Trophoblast cell (in vitro differentiated cells and primary cell): ENCODE data around the gene PNMA6F.

Experiments
- DNase-seq, 2 donors: peaks; one replicate each; pipeline ENCODE4 v3.0.0-alpha.2; 2016
- H2AFZ ChIP-seq: 2 replicates; pipeline ENCODE4 v1.6.1; 2013; ENCODE audit warnings: low read length, moderate library complexity, mild to moderate bottlenecking; ENCODE audit not compliant: insufficient read depth, poor library complexity
- H2AK5ac ChIP-seq: 2 replicates; pipeline ENCODE4 v1.6.1; 2013; ENCODE audit warnings: mild to moderate bottlenecking, low read length
- H2BK120ac ChIP-seq: 2 replicates; pipeline ENCODE4 v1.6.1; 2013; ENCODE audit warnings: low read length, mild to moderate bottlenecking, moderate library complexity; ENCODE audit not compliant: insufficient read depth, poor library complexity
- H2BK12ac ChIP-seq: 2 replicates; pipeline ENCODE4 v1.6.1; 2013; ENCODE audit warnings: mild to moderate bottlenecking, low read length, moderate library complexity
- H2BK5ac ChIP-seq: 2 replicates; pipeline ENCODE4 v1.6.1; 2013; ENCODE audit warnings: low read length, low read depth, moderate library complexity, mild to moderate bottlenecking; ENCODE audit not compliant: poor library complexity
- H3K14ac ChIP-seq: 2 replicates; pipeline ENCODE4 v1.6.1; 2013; ENCODE audit warnings: mild to moderate bottlenecking, low read length
- H3K18ac ChIP-seq: 2 replicates; pipeline ENCODE4 v1.6.1; 2013; ENCODE audit warnings: mild to moderate bottlenecking, low read length
- H3K23ac ChIP-seq: 2 replicates; pipeline ENCODE4 v1.6.1; 2013; ENCODE audit warnings: low read length
- H3K27ac ChIP-seq: 2 replicates; pipeline ENCODE4 v1.5.1; 2013; ENCODE audit warnings: low read depth, mild to moderate bottlenecking, inconsistent platforms, low read length, moderate library complexity
- H3K27me3 ChIP-seq: 2 replicates; pipeline ENCODE4 v1.6.1; 2013; ENCODE audit warnings: inconsistent platforms, mild to moderate bottlenecking, low read length, moderate library complexity; ENCODE audit not compliant: insufficient read depth
- H3K36me3 ChIP-seq, 2 experiments: 1 replicate in 1 of 2; 2 replicates in 1 of 2; pipeline ENCODE4 v1.6.1; 2013; ENCODE audit warnings: low read length in 2 of 2, mild to moderate bottlenecking in 2 of 2, moderate library complexity in 1 of 2; ENCODE audit not compliant: insufficient read depth in 2 of 2, control insufficient read depth in 1 of 2
- H3K4ac ChIP-seq: 2 replicates; pipeline ENCODE4 v1.6.1; 2013; ENCODE audit warnings: low read depth, mild to moderate bottlenecking, low read length, moderate library complexity
- H3K4me1 ChIP-seq, 2 experiments: 1 replicate in 1 of 2; 2 replicates in 1 of 2; pipeline ENCODE4 v1.6.1; 2013; ENCODE audit warnings: low read length in 2 of 2, mild to moderate bottlenecking in 2 of 2, moderate library complexity in 1 of 2; ENCODE audit not compliant: insufficient read depth in 2 of 2, control insufficient read depth in 1 of 2
- H3K4me2 ChIP-seq: 2 replicates; pipeline ENCODE4 v1.6.1; 2013; ENCODE audit warnings: inconsistent platforms, mild to moderate bottlenecking, low read length, moderate library complexity
- H3K4me3 ChIP-seq: 2 replicates; pipeline ENCODE4 v1.5.1; 2013; ENCODE audit warnings: mild to moderate bottlenecking, low read depth, low read length, inconsistent platforms
- H3K79me1 ChIP-seq: one replicate; pipeline ENCODE4 v1.6.1; 2013; ENCODE audit warnings: low read length
- H3K79me2 ChIP-seq: 2 replicates; pipeline ENCODE4 v1.6.1; 2013; ENCODE audit warnings: low read length, mild to moderate bottlenecking; ENCODE audit not compliant: control insufficient read depth, insufficient read depth, poor library complexity
- H3K9ac ChIP-seq: 2 replicates; pipeline ENCODE4 v1.6.1; 2013; ENCODE audit warnings: mild to moderate bottlenecking, low read length
- H3K9me3 ChIP-seq: 2 replicates; pipeline ENCODE4 v1.6.1; 2013; ENCODE audit warnings: low read depth, mild to moderate bottlenecking, control low read depth, inconsistent platforms, low read length; ENCODE audit not compliant: insufficient read depth
- H4K12ac ChIP-seq: 2 replicates; pipeline ENCODE4 v1.6.1; 2013; ENCODE audit warnings: low read depth, mild to moderate bottlenecking, low read length, moderate library complexity
- H4K8ac ChIP-seq: 2 replicates; pipeline ENCODE4 v1.6.1; 2013; ENCODE audit warnings: low read depth, mild to moderate bottlenecking, low read length, moderate library complexity
- H4K91ac ChIP-seq: one replicate; pipeline ENCODE4 v1.6.1; 2013; ENCODE audit warnings: low read depth, mild to moderate bottlenecking, low read length, moderate library complexity
- WGBS: extraction: QIAGEN DNeasy Blood & Tissue Kit; methylation state at CpG from one replicate; pipeline ENCODE4 v1.1.7; 2013; ENCODE audit warnings: missing lambda C conversion rate; ENCODE audit not compliant: insufficient read length, insufficient coverage; ENCODE audit errors: extremely low coverage; 5-methylcytosine and 5-hydroxymethylcytosine counted together

The PNMA6F gene

DNA sequence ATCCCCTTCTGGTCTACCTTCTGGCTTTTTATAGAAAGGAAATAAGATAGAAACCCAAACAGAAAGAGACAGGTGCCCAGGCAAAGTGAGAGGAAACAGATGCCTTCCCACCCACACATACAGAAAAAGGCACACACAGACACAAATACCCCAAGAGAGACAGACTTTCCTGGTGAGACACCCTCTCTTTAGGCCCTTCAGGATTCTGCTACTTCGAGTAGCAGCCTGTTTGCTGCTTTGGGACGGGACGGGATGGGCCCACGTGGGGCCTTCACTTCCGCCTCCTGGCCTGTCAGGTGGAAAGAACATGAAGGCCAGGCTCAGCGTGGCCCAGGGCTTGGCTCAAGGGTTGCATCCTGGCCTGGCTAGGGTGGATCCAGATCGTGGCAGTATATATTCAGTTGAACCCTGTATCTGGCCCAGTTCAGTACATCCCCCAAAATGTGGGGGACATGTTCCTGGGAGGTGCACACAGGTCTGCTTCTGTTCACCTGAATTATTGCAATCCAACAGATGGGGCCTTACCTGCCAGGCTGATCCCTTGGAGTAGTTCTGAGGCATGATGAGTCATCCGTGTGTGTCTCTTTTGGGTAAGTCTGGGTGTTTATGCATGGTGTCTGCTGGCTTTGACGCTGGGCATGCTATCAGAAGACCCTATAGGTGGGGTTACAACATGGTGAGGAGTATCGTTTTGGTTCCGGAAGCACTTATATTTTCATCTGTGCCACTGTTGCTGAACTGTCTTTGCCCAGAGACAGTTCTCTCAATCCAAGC, 14.7 kb upstream of the PNMA6F start:
- Histone ChIP-seq H3K4me3 (no peak overlapping the region), H3K79me1 (peaks cover 6% of the 10 kb centered on the region), H3K4ac (no peak overlapping the region), H4K91ac (no peak overlapping the region), H2BK12ac (no peak overlapping the region), H3K9ac (no peak overlapping the region), H4K8ac (no peak overlapping the region), H4K12ac (no peak overlapping the region), H3K27me3 (no peaks in the 10 kb centered on the region), H3K9me3 (no peaks in the 10 kb centered on the region), H3K79me2 (peaks cover 5% of the 10 kb centered on the region), H3K23ac (no peak overlapping the region), H3K27ac (no peak overlapping the region), H2BK5ac (no peak overlapping the region), H3K4me2 (no peak overlapping the region), H2BK120ac (no peak overlapping the region), H3K36me3 (peaks cover 9% of the 10 kb centered on the region in 2 experiments), H2AK5ac (no peak overlapping the region), H3K18ac (no peak overlapping the region), H2AFZ (no peak overlapping the region), H3K14ac (no peak overlapping the region), H3K4me1 (peaks cover 0 to 6% of the 10 kb centered on the region in 2 experiments)
- no peak for DNase-seq
- no CpG with 5 or more reads among the region's 11 CpGs for WGBS

DNA sequence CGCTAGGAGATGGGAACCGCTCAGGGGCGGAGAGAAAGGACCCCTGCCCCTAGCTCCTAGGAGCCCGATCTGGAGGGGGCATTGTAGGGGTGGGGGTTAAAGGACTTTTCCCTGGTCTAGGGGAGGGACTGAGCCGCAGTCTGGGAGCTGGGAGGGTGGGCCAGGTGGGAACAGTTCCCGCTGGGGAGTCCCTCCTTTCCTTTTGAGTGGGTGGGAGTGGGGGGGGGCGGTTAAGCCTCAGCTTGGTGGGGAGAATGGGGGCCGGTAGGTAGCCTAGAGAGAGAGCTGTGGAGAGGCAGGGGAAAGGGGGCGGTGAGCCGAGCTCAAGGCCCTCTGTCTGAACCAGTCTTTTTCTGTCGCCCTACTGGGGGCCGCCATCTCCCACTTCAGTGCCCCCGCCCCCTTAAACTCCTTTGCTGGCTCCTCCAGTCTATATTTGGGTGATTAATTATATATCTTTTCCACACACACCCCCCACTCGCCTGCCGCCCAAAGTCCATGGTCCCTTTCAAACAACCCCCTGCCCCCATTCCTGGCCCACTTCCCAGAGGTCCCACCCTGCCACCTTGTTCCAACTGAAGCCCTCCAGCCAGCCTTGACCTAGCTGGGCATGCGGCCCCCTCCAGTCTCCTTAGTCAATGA, 13.2 kb upstream of the PNMA6F start:
- H3K4me1 ChIP-seq = peaks cover 0 to 6% of the 10 kb centered on the region in 2 experiments
- no peak overlapping the region for H3K27ac ChIP-seq
- peak overlapping the region; percentile 54 for H4K8ac ChIP-seq
- peak overlapping the region; percentile 55 for H3K14ac ChIP-seq
- peaks cover 8 to 9% of the 10 kb centered on the region in 2 experiments for H3K36me3 ChIP-seq
- peak overlapping the region; percentile 74 for H3K18ac ChIP-seq
- peak overlapping the region; percentile 80 for H4K12ac ChIP-seq
- no peak overlapping the region for H2BK5ac ChIP-seq
- no CpG with 5 or more reads among the region's 16 CpGs for WGBS
- H3K4ac ChIP-seq = peak overlapping the region; percentile 62
- H2BK120ac ChIP-seq = no peak overlapping the region
- H3K9me3 ChIP-seq = no peaks in the 10 kb centered on the region
- H4K91ac ChIP-seq = peak overlapping the region; percentile 66
- no peak overlapping the region for H2BK12ac ChIP-seq
- peak overlapping the region; percentile 92 for H3K4me3 ChIP-seq
- H3K79me2 ChIP-seq = peaks cover 5% of the 10 kb centered on the region
- no peak for DNase-seq
- H3K9ac ChIP-seq = peak overlapping the region; percentile 66
- H3K4me2 ChIP-seq = peak overlapping the region; percentile 69
- no peak overlapping the region for H2AK5ac ChIP-seq
- H3K79me1 ChIP-seq = peaks cover 6% of the 10 kb centered on the region
- H2AFZ ChIP-seq = peak overlapping the region; percentile 66
- no peak overlapping the region for H3K23ac ChIP-seq
- H3K27me3 ChIP-seq = no peaks in the 10 kb centered on the region

DNA sequence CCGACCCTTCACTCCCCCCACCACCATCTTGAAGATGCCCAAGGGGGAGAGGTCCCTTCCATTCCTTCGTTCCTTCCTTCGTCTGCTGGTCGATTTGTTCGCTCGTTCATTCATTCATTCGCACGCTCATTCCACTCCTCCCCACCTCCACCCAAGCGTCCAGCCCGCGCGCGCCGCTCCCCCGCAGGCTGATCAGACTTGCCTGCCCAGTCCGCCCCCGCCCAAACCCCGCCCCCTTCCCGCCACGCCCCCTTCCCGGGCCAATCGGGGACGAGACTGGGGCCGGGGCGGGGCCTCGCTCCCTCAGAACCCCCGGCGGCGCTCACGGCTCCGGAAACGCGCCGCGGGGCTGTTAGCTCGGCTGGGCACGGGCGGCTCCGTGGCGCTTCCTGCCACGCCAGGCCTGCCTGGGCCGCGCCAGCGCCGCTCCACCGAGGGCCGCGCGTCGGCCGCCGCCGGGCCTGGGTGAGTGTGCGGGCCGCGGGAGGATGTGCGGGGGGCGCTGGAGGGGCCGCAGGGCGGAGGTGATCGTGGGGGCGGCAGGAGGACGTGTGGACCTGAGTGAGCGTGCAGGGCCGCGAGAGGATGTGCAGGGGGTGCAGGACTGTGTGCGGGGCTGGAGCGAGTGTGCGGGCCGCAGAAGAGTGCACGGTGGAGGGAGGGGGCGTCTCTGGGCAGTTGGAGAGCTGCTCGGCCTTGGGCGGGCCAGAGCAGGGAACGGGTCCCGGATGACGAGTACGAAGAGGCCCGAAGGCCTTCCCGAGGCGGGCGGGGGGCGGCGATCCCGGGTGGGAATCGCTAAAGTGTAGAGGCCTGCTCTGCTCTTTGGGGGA, 12.5 kb upstream of the PNMA6F start, which contains the start of gene ZNF275:
Gene ZNF275 (plus strand): TSS at position 333 of the 833 bp plus-strand sequence. CDS start 2,527 bp downstream, outside the sequence.
- Histone ChIP-seq H3K18ac (peak within 1 kb of the TSS; percentile 74), H3K9ac (peak within 1 kb of the TSS; percentile 90), H3K14ac (peak within 1 kb of the TSS; percentile 55), H3K36me3 (peaks cover 6% of the 10 kb centered on the region in 2 experiments), H2AFZ (peak within 1 kb of the TSS; percentile 66), H4K12ac (peak within 1 kb of the TSS; percentile 80), H3K27ac (no peak within 1 kb of the TSS), H4K91ac (peak within 1 kb of the TSS; percentile 66), H4K8ac (peak within 1 kb of the TSS; percentile 54), H2BK5ac (no peak within 1 kb of the TSS), H2BK120ac (peak within 1 kb of the TSS; percentile 36), H2BK12ac (no peak within 1 kb of the TSS), H3K4me2 (peak within 1 kb of the TSS; percentile 72), H3K27me3 (no peaks in the 10 kb centered on the region), H3K79me2 (peaks cover 5% of the 10 kb centered on the region), H3K79me1 (peaks cover 6% of the 10 kb centered on the region), H2AK5ac (no peak within 1 kb of the TSS), H3K4me1 (peaks cover 0 to 6% of the 10 kb centered on the region in 2 experiments), H3K4me3 (peak within 1 kb of the TSS; percentile 92), H3K4ac (peak within 1 kb of the TSS; percentile 62), H3K23ac (no peak within 1 kb of the TSS), H3K9me3 (no peaks in the 10 kb centered on the region)
- WGBS = no CpG with 5 or more reads among the region's 86 CpGs
- DNase-seq = peak; percentile 67 to 78

DNA sequence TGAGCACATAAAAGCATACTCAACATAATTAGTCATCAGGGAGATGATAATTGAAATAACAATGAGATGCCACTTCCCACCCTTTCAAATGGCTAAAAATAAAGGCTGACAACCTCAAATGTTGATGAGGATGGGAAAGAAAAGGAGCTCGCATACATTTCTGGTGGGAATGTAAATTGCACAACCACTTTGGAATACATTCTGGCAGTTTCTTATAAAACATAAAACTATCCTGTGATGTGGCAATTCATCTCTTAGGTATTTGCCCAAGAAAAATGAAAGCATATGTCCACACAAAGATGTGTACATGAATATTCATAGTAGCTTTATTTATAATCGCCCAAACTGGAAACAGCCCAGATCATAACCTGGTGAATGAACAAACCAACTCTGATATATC, 11.7 kb upstream of the PNMA6F start:
- Histone ChIP-seq H3K9ac (no peak overlapping the region), H3K4me3 (no peak overlapping the region), H4K91ac (no peak overlapping the region), H4K12ac (no peak overlapping the region), H3K27me3 (no peaks in the 10 kb centered on the region), H4K8ac (no peak overlapping the region), H2AK5ac (no peak overlapping the region), H3K27ac (no peak overlapping the region), H3K23ac (no peak overlapping the region), H3K36me3 (peaks cover 3% of the 10 kb centered on the region in 2 experiments), H3K9me3 (no peaks in the 10 kb centered on the region), H2AFZ (no peak overlapping the region), H3K79me1 (peaks cover 6% of the 10 kb centered on the region), H2BK12ac (no peak overlapping the region), H3K79me2 (peaks cover 5% of the 10 kb centered on the region), H2BK5ac (no peak overlapping the region), H2BK120ac (no peak overlapping the region), H3K14ac (no peak overlapping the region), H3K18ac (no peak overlapping the region), H3K4me1 (peaks cover 0 to 6% of the 10 kb centered on the region in 2 experiments), H3K4me2 (no peak overlapping the region), H3K4ac (no peak overlapping the region)
- no CpG with 5 or more reads among the region's 2 CpGs for WGBS
- DNase-seq = peak in 1 of 2 donors; percentile 40
